Hematopoietic multipotent progenitor cell treated with erythropoietin and hydrocortisone succinate and interleukin-3 and kit ligand, for 4 days (in vitro differentiated cells): ENCODE data around the gene PCDHB6.
A peak's percentile ranks its signal among the peaks of the same experiment; 100 is the strongest.
"Not testable (repeated sequence)": the region's sequence is repeated elsewhere in the genome, so short reads cannot be mapped to it uniquely, and the experiment has no call there.

ENCODE experiments used
- DNase-seq: peaks from one replicate; pipeline ENCODE4 v3.0.0-alpha.2; 2015

The PCDHB6 gene

DNA sequence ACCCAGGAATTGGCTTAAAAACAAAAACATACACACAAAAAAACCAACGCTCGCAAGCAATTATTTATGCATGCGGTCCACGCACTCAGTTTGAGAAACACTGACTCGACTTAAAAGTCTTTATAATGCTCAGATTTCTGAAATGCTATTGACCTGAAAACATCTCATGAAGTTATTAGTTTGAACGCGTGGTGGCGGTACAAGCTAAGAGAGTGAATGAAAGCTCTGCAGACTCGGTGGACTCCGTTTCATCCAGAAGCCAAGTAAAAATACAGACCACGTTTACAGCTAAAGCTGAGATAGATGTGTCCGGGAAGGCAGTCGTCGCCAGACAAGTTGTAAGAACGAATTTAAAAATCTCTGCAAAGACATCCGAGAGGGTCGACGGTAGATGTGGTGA is at the start of gene PCDHB6:
Gene PCDHB6 (plus strand): TSS at position 246 of the 400 bp plus-strand sequence. CDS start 201 bp downstream, outside the sequence.
- peak; percentile 23 for DNase-seq

DNA sequence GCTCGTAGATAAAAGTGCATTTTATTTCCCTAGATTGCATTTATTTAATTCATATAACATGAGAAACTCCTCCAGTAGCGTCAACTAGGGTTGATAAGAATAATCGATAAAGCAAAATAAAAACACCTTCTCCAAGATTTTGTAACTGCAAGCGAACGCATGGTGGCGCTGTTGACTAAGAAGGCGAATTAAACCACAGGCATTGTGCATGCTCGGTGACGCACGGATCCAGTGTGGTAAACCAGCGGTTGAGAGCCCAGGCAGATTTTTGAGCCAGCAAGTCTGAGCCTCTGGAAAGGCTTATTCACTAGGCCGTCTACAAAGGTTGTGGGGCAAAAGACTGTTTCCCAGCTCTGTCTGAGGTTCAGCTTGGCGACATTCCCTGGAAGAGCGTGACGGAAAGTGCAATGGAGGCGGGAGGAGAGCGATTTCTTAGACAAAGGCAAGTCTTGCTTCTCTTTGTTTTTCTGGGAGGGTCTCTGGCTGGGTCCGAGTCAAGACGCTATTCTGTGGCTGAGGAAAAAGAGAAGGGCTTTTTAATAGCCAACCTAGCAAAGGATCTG is 49.5 kb upstream of the PCDHB6 start, which contains the start of gene PCDHB3:
Gene PCDHB3 (plus strand): TSS at position 231 of the 563 bp plus-strand sequence. CDS start 177 bp downstream, at position 408.
- peak; percentile 50 for DNase-seq

DNA sequence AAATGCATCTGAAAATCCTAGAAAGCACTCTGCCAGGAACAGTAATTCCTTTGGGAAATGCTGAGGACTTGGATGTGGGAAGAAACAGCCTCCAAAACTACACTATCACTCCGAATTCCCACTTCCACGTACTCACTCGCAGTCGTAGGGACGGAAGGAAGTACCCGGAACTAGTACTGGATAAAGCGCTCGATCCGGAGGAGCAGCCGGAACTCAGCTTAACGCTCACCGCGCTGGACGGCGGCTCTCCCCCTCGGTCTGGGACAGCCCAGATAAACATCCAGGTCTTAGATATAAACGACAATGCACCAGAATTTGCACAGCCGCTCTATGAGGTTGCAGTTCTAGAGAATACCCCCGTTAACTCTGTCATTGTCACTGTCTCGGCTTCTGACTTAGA is 48.8 kb upstream of the PCDHB6 start:
- no peak for DNase-seq

DNA sequence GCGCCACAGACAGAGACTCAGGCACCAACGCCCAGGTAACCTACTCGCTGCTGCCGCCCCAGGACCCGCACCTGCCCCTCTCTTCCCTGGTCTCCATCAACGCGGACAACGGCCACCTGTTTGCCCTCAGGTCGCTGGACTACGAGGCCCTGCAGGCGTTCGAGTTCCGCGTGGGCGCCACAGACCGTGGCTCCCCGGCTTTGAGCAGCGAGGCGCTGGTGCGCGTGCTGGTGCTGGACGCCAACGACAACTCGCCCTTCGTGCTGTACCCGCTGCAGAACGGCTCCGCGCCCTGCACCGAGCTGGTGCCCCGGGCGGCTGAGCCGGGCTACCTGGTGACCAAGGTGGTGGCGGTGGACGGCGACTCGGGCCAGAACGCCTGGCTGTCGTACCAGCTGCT is 47.8 kb upstream of the PCDHB6 start:
- DNase-seq = not testable (repeated sequence)

DNA sequence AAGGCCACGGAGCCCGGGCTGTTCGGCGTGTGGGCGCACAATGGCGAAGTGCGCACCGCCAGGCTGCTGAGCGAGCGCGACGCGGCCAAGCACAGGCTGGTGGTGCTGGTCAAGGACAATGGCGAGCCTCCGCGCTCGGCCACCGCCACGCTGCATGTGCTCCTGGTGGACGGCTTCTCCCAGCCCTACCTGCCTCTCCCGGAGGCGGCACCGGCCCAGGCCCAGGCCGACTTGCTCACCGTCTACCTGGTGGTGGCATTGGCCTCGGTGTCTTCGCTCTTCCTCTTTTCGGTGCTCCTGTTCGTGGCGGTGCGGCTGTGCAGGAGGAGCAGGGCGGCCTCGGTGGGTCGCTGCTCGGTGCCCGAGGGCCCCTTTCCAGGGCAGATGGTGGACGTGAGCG is 47.4 kb upstream of the PCDHB6 start:
- not testable (repeated sequence) for DNase-seq

DNA sequence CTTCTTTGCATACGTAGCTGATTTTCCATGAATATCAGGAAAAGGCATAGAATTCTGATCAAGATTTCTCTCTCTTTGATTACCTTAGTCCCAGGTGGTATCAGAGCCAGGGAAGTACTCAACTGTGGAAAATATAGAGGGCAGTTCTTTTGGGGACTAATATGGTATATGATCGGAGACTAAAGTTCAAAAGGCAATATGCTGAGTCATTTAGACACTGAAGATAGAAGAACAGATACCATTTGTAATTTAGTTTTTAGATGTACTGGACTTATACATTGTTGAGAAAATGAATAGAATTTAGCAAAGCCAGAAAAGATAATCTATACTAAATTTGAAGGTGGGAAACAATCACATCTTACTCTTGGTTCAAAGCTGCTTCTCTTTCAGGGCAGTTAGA is 44.5 kb upstream of the PCDHB6 start:
- DNase-seq = no peak

DNA sequence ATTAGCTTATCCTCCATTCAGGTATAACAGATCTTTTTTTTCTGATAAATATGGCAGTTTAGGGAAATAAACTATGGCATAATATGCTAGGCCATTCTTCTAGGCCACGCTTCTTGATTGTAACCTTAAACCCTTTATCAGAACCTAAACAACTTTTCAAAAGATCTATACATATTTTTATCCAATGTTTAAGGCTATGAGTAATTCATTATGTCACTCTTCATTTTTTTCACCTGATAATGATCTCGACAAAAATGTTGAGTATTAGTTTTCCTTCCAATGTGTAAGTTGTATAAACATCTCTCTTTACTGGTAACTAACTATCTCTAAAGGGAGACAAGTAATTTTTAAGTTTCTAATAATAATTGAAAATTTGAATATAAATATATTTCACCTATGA is 30.6 kb upstream of the PCDHB6 start:
- DNase-seq = no peak

DNA sequence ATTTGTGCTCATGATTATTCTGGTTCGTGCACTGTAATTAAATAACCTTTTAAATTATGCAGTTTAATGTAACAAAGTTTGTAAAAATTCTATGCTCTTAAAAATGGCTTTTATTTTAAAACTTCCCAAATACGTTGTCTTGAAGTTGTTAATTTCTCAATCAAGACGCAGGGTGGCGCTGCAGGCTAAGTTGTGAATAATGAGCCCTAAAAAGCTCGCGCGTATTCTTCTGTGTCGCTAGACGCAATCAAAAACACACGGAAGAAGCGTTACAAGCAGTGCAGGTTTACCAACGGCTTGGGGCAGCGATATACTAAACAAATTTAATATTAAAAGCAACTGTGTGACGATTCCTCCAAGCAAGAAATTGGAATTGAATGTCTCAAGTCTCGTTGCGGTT is 28.3 kb upstream of the PCDHB6 start, which contains the start of gene PCDHB4:
Gene PCDHB4 (plus strand): TSS at position 256 of the 400 bp plus-strand sequence. CDS start 181 bp downstream, outside the sequence.
- DNase-seq = peak; percentile 34

DNA sequence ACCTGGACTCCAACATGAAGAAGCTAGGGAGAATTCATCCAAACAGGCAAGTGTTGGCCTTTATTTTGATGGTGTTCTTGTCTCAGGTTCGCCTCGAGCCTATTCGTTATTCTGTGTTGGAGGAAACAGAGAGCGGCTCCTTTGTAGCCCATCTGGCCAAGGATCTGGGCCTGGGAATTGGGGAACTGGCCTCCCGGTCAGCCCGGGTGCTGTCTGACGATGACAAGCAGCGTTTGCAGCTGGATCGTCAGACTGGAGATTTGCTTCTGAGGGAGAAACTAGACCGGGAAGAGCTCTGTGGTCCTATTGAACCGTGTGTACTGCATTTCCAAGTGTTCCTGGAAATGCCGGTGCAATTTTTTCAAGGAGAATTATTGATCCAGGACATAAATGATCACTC is 27.9 kb upstream of the PCDHB6 start:
- no peak for DNase-seq

DNA sequence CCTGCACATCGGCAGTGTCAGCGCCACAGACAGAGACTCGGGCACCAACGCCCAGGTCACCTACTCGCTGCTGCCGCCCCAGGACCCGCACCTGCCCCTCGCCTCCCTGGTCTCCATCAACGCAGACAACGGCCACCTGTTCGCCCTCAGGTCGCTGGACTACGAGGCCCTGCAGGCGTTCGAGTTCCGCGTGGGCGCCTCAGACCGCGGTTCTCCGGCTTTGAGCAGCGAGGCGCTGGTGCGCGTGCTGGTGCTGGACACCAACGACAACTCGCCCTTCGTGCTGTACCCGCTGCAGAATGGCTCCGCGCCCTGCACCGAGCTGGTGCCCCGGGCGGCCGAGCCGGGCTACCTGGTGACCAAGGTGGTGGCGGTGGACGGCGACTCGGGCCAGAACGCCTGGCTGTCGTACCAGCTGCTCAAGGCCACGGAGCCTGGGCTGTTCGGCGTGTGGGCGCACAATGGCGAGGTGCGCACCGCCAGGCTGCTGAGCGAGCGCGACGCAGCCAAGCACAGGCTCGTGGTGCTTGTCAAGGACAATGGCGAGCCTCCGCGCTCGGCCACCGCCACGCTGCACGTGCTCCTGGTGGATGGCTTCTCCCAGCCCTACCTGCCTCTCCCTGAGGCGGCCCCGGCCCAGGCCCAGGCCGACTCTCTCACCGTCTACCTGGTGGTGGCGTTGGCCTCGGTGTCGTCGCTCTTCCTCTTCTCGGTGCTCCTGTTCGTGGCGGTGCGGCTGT is 26.3 kb upstream of the PCDHB6 start:
- not testable (repeated sequence) for DNase-seq

DNA sequence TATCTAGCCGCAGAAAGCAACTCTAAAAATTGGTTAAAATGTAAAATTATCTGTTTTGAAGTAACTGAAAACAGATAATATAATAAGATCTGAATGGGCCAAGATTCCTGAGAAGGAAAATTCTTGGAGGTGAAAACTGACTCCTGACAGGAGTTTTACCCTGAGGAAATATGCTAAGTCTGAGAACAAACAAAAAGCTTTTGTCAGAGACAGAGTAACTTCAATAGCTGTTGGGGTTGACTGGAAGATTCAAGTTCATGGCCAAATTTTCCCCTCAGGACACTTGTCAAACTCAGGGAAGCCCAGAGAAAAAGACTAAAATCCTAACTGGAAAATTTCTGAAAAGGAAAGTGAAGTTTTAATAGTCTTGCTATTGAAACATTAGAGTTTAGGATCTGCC is 22.6 kb upstream of the PCDHB6 start:
- no peak for DNase-seq

DNA sequence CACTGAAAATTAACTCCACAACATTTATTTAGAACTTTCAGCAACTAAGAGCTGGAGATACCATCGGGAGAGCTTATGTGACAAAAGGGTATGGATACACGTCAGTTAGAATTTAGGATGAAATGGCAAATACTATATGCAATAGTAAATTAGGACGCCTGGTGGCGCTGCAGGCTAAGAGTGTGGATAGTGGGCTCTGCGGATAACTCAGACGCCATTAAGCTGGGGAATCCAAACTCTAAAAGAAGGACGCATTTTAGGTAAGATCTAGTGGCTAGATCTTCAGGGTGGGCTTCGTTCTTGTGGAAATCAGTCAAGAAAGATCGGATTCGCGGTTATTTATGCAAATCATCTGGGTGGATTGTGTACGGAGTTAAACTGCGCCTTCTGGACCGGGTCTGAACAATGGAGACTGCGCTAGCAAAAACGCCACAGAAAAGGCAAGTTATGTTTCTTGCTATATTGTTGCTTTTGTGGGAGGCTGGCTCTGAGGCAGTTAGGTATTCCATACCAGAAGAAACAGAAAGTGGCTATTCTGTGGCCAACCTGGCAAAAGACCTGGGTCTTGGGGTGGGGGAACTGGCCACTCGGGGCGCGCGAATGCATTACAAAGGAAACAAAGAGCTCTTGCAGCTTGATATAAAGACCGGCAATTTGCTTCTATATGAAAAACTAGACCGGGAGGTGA is 14.7 kb upstream of the PCDHB6 start, which contains the start of gene PCDHB5:
Gene PCDHB5 (plus strand): TSS at position 177 of the 688 bp plus-strand sequence. CDS start 229 bp downstream, at position 406.
- peak; percentile 35 for DNase-seq

DNA sequence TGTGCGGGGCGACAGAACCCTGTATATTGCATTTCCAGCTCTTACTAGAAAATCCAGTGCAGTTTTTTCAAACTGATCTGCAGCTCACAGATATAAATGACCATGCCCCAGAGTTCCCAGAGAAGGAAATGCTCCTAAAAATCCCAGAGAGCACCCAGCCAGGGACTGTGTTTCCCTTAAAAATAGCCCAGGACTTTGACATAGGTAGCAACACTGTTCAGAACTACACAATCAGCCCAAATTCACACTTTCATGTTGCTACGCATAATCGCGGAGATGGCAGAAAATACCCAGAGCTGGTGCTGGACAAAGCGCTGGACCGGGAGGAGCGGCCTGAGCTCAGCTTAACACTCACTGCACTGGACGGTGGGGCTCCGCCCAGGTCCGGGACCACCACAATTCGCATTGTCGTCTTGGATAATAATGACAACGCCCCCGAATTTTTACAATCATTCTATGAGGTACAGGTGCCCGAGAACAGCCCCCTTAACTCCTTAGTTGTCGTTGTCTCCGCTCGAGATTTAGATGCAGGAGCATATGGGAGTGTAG is 14.1 kb upstream of the PCDHB6 start:
- no peak for DNase-seq

DNA sequence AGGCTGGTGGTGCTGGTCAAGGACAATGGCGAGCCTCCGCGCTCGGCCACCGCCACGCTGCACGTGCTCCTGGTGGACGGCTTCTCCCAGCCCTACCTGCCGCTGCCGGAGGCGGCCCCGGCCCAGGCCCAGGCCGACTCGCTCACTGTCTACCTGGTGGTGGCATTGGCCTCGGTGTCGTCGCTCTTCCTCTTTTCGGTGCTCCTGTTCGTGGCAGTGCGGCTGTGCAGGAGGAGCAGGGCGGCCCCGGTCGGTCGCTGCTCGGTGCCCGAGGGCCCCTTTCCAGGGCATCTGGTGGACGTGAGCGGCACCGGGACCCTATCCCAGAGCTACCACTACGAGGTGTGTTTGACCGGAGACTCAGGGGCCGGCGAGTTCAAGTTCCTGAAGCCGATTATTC is 12.5 kb upstream of the PCDHB6 start:
- DNase-seq = not testable (repeated sequence)

DNA sequence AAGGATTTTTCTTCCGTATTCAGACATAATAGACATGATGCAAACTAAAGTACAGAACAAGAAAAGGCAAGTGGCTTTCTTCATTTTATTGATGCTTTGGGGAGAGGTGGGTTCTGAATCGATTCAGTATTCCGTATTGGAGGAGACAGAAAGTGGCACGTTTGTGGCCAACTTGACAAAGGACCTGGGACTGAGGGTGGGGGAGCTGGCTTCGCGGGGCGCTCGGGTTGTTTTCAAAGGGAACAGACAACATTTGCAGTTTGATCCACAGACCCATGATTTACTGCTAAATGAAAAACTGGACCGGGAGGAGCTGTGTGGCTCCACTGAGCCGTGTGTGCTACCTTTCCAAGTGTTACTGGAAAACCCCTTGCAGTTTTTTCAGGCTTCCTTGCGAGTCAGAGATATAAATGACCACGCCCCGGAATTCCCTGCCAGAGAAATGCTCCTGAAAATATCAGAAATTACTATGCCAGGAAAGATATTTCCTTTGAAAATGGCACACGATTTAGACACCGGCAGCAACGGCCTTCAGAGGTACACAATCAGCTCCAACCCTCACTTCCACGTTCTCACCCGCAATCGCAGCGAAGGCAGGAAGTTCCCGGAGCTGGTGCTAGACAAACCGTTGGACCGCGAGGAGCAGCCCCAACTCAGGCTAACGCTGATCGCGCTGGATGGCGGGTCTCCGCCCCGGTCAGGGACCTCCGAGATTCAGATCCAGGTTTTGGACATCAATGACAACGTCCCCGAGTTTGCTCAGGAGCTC is 551 bp downstream of the PCDHB6 start:
- no peak for DNase-seq

DNA sequence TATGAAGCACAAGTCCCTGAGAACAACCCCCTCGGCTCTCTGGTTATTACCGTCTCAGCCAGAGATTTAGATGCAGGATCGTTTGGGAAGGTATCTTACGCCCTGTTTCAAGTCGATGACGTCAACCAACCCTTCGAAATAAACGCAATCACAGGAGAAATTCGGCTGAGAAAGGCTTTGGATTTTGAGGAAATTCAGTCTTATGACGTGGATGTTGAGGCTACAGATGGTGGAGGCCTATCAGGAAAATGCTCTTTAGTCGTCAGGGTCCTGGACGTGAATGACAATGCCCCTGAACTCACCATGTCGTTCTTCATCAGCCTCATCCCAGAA is 1.1 kb downstream of the PCDHB6 start:
- no peak for DNase-seq

DNA sequence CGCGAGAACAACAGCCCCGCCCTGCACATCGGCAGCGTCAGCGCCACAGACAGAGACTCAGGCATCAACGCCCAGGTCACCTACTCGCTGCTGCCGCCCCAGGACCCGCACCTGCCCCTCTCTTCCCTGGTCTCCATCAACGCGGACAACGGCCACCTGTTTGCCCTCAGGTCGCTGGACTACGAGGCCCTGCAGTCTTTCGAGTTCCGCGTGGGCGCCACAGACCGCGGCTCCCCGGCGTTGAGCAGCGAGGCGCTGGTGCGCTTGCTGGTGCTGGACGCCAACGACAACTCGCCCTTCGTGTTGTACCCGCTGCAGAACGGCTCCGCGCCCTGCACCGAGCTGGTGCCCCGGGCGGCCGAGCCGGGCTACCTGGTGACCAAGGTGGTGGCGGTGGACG is 1.8 kb downstream of the PCDHB6 start:
- not testable (repeated sequence) for DNase-seq

DNA sequence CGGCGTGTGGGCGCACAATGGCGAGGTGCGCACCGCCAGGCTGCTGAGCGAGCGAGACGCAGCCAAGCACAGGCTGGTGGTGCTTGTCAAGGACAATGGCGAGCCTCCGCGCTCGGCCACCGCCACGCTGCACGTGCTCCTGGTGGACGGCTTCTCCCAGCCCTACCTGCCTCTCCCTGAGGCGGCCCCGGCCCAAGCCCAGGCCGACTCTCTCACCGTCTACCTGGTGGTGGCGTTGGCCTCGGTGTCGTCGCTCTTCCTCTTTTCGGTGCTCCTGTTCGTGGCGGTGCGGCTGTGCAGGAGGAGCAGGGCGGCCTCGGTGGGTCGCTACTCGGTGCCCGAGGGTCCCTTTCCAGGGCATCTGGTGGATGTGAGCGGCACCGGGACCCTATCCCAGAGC is 2.2 kb downstream of the PCDHB6 start:
- not testable (repeated sequence) for DNase-seq

DNA sequence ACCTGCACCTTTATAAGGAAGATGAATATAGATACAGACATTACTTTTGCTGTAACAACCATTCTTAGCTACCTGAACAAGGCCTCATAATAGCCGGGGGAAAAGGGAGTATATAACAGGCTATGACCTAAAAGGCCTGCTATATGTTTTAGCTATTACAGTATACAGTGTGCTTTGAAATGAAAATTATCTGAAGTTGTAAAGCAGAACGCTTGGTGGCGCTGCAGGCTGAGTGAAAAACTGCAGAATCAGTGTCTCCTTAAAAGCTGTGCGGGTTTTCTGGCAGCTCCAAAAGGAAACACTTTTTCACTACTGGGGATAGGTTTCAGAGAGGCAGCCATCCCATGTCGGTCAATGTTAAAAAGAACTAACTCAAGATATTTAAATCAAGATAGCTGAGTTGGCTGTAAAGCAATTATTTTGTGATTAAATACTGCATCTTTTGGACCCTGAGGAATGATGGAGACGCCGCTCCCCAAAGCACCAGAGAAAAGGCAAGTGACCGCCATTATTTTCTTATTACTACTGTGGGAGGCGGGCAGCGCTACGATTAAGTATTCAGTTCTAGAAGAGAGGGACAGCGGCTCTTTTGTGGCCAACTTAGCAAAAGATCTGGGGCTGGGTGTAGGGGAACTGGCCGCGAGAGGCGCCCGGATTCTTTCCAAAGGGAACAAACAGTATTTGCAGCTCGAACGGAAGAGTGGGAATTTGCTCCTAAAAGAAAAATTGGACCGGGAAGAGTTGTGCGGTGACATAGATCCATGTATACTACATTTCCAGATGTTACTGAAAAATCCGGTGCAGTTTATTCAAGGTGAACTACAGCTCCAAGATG is 5.9 kb downstream of the PCDHB6 start:
- DNase-seq = no peak

DNA sequence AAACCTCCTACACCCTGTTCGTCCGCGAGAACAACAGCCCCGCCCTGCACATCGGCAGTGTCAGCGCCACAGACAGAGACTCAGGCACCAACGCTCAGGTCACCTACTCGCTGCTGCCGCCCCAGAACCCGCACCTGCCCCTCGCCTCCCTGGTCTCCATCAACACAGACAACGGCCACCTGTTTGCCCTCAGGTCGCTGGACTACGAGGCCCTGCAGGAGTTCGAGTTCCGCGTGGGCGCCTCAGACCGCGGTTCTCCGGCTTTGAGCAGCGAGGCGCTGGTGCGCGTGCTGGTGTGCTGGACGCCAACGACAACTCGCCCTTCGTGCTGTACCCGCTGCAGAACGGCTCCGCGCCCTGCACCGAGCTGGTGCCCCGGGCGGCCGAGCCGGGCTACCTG is 7.5 kb downstream of the PCDHB6 start:
- not testable (repeated sequence) for DNase-seq

DNA sequence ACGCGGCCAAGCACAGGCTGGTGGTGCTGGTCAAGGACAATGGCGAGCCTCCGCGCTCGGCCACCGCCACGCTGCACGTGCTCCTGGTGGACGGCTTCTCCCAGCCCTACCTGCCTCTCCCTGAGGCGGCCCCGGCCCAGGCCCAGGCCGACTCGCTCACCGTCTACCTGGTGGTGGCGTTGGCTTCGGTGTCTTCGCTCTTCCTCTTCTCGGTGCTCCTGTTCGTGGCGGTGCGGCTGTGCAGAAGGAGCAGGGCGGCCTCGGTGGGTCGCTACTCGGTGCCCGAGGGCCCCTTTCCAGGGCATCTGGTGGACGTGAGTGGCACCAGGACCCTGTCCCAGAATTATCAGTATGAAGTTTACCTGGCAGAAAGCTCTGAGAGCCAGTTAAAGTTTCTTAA is 8.0 kb downstream of the PCDHB6 start:
- DNase-seq = not testable (repeated sequence)
